Activated CD4-positive, alpha-beta T cell treated with anti-CD3 and anti-CD28 coated beads, Interleukin-2, amount 10 ng/mL, durations not matched to agents 7 days and 5 days (primary cell): ENCODE measurements around the gene NPIPA5. TPM values are rescaled to one million over a fixed set of nuclear protein-coding genes. Genes with fewer than 3 reads are reported as not detected.
"Not testable (repeated sequence)": the region's sequence is repeated elsewhere in the genome, so short reads cannot be mapped to it uniquely, and the experiment has no call there.

Experiments used
- CTCF ChIA-PET: fragments of 350-600 bp; sonication (Branson Sonifier 250); formaldehyde crosslinking; loops from one replicate; lab custom pipeline; 2021; ENCODE audit warnings: antibody characterized with exemption; lab: Charles Lee
- POLR2A ChIA-PET: fragments of 350-600 bp; sonication (Branson Sonifier 250); formaldehyde crosslinking; loops from one replicate; lab custom pipeline; 2021; ENCODE audit warnings: antibody characterized with exemption; lab: Charles Lee
- DNase-seq: peaks from one replicate; pipeline ENCODE4 v3.0.0-alpha.2; 2020
- H3K27ac Mint-ChIP-seq: one replicate; pipeline ENCODE4 v1.8.0; 2021; ENCODE audit warnings: mild to moderate bottlenecking, moderate library complexity, mixed read lengths
- H3K27me3 Mint-ChIP-seq: one replicate; pipeline ENCODE4 v1.8.0; 2021; ENCODE audit warnings: mixed read lengths
- H3K36me3 Mint-ChIP-seq: one replicate; pipeline ENCODE4 v1.8.0; 2021; ENCODE audit warnings: low read depth, mixed read lengths
- H3K4me1 Mint-ChIP-seq: one replicate; pipeline ENCODE4 v1.8.0; 2021; ENCODE audit warnings: mixed read lengths
- H3K4me3 Mint-ChIP-seq: one replicate; pipeline ENCODE4 v1.8.0; 2021; ENCODE audit warnings: mild to moderate bottlenecking, moderate library complexity, mixed read lengths
- H3K9me3 Mint-ChIP-seq: one replicate; pipeline ENCODE4 v1.8.0; 2021; ENCODE audit warnings: mixed read lengths
- total RNA-seq, 2 experiments: library from RNA; stranded (reverse); gene quantifications; one replicate each; pipeline ENCODE4 v1.2.3, GENCODE V29; 2021

The NPIPA5 gene
- total RNA-seq, 2 experiments from 2014 or later: 0.87 to 1.0 TPM

GRCh38 chr16:15314562-15314961, 63.5 kb downstream of the NPIPA5 start:
- POLR2A ChIA-PET, DNase-seq, H3K9me3 Mint-ChIP-seq, H3K4me1 Mint-ChIP-seq, H3K27me3 Mint-ChIP-seq, CTCF ChIA-PET, H3K36me3 Mint-ChIP-seq, H3K4me3 Mint-ChIP-seq, H3K27ac Mint-ChIP-seq: not testable (repeated sequence)

Other genes starting within 250 kb of the NPIPA5 start
- not detected for gene MPV17L, start 17.5 kb upstream of the NPIPA5 start, total RNA-seq
- 1 to 10 TPM; 3.1 to 3.2 TPM for gene BMERB1, start 56.3 kb upstream of the NPIPA5 start, total RNA-seq